Psoas muscle (tissue), 8 donors: ENCODE results near the gene ATE1. TPM values are rescaled to one million over a fixed set of nuclear protein-coding genes. Genes with fewer than 3 reads are reported as not detected.

Experiments
- ATAC-seq, 4 donors: fragments of 200-7000 bp; cut with Tn5 transposase; one replicate each; pipeline ENCODE4 v1.9.1; 2020; ENCODE audit warnings: moderate library complexity in 3 of 4, mild to moderate bottlenecking in 2 of 4
- DNase-seq, 2 donors: peaks; one replicate each; pipeline ENCODE4 v3.0.0-alpha.2; 2020
- H3K27ac ChIP-seq: fragments of 200-600 bp; one replicate; pipeline ENCODE4 v1.8.0; 2022
- H3K27me3 ChIP-seq, 3 donors: fragments of 200-600 bp in 1 of 3; one replicate each; pipeline versions ENCODE4 v1.6.1 to v1.8.0; 2013 to 2022; ENCODE audit warnings: low read length in 2 of 3, mild to moderate bottlenecking in 2 of 3, moderate library complexity in 1 of 3; ENCODE audit not compliant: insufficient read depth in 3 of 3
- H3K36me3 ChIP-seq, 2 donors: fragments of 200-600 bp in 1 of 2; one replicate each; pipeline versions ENCODE4 v1.6.1 to v1.8.0; 2013 to 2022; ENCODE audit warnings: low read depth in 1 of 2, mild to moderate bottlenecking in 1 of 2, moderate library complexity in 1 of 2; ENCODE audit not compliant: insufficient read depth in 1 of 2
- H3K4me1 ChIP-seq: fragments of 200-600 bp; one replicate; pipeline ENCODE4 v1.8.0; 2022
- H3K4me3 ChIP-seq: fragments of 200-600 bp; one replicate; pipeline ENCODE4 v1.8.0; 2022; ENCODE audit warnings: mild to moderate bottlenecking
- H3K9me3 ChIP-seq: fragments of 200-600 bp; one replicate; pipeline ENCODE4 v1.8.0; 2022
- CTCF ChIP-seq: fragments of 200-600 bp; IDR thresholded peaks from one replicate; pipeline ENCODE4 v1.8.0; 2022; ENCODE audit warnings: antibody characterized with exemption
- WGBS, 3 donors: extraction: QIAGEN DNeasy Blood & Tissue Kit; methylation state at CpG; one replicate each; pipeline versions ENCODE4 v1.1.6 to v1.1.7; 2013; 5-methylcytosine and 5-hydroxymethylcytosine counted together
- intact Hi-C, 2 donors: fragments of 100-400 bp; cut with DNase I; formaldehyde crosslinking; loops; one replicate each; pipeline versions ENCODE4 v1.11.0 to v1.14.2; 2022
- polyA plus RNA-seq, 3 donors: library from polyadenylated mRNA; stranded (reverse); fragments of 200-250 nt; gene quantifications; one replicate each; pipeline ENCODE4 v1.2.3, GENCODE V29; 2013
- total RNA-seq, 4 donors: library from RNA; stranded (reverse); fragmentation: NEBNext Ultra II Directional in 2 of 4; extraction: Animal tissue kit (Norgen Biotek cat#: 25700) in 2 of 4; gene quantifications; one replicate each; pipeline versions ENCODE4 v1.2.1 to v1.2.4, GENCODE V29; 2021 to 2023
- donor health status: healthy with polysubstance abuse.
- donor health status: DM: no; HTN: no; CAD: no; lungs with moderate emphysema.
- donor health status: Bipolar disorder and iron deficiency.
- donor health status: healthy.
- donor health status: DM: yes; HTN: yes; CAD: no.
- donor health status: DM: no; HTN: no; CAD: no.
- donor health status: DM: no; HTN: no; CAD: no.
- donor health status: DM: yes; HTN: yes; CAD: no.

ATE1 gene
- total and polyA plus RNA-seq, 7 donors, result 11.6 to 36.9 (median 28.4) TPM

GRCh38 chr10:121695731-121696464 lies 231.9 kb downstream of the ATE1 start:
- peaks cover 0 to 16% (median 3%) of the 10 kb centered on the region in 3 donors for H3K27me3 ChIP-seq
- 63 to 67% (median 65%) methylated on average over 7 of the region's 7 CpGs for WGBS, 3 donors

GRCh38 chr10:121694966-121695643 lies 232.7 kb downstream of the ATE1 start:
- H3K4me1 ChIP-seq, result no peaks in the 10 kb centered on the region
- DNase-seq, result no peak
- no peak overlapping the region for H3K27ac ChIP-seq
- H3K36me3 ChIP-seq, result no peaks in the 10 kb centered on the region
- peaks cover 0 to 16% (median 3%) of the 10 kb centered on the region in 3 donors for H3K27me3 ChIP-seq
- no peak overlapping the region for H3K4me3 ChIP-seq
- peaks cover under 1% of the 10 kb centered on the region for H3K9me3 ChIP-seq
- ATAC-seq, result no peak
- intact Hi-C loops, result no loop called here
- no peak for TF ChIP-seq CTCF
- WGBS, 3 donors, result 58 to 67% (median 59%) methylated on average over 8 of the region's 8 CpGs

More at GRCh38 chr10:121695731-121696464, 231.9 kb downstream of the ATE1 start:
- intact Hi-C loops, result no loop called here
- H3K27ac ChIP-seq, result no peak overlapping the region
- TF ChIP-seq CTCF, result no peak
- no peak overlapping the region for H3K4me3 ChIP-seq
- DNase-seq, result no peak
- ATAC-seq, result no peak
- H3K9me3 ChIP-seq, result peaks cover 7% of the 10 kb centered on the region
- no peaks in the 10 kb centered on the region for H3K4me1 ChIP-seq
- no peaks in the 10 kb centered on the region for H3K36me3 ChIP-seq

- ATAC-seq, result no peak
- no peak for DNase-seq
- no peaks in the 10 kb centered on the region for H3K9me3 ChIP-seq
- 65 to 70% (median 66%) methylated on average over 9 of the region's 9 CpGs for WGBS, 3 donors
- H3K27me3 ChIP-seq, result peaks cover 0 to 16% (median 3%) of the 10 kb centered on the region in 3 donors
- no peaks in the 10 kb centered on the region for H3K4me1 ChIP-seq
- H3K4me3 ChIP-seq, result no peak overlapping the region
- intact Hi-C loops, result no loop called here
- H3K36me3 ChIP-seq, result no peaks in the 10 kb centered on the region
- no peak overlapping the region for H3K27ac ChIP-seq
- no peak for TF ChIP-seq CTCF
These were observed 233.4 kb downstream of the ATE1 start for GRCh38 chr10:121694327-121694965.

GRCh38 chr10:121692626-121693025 lies 235.2 kb downstream of the ATE1 start:
- Histone ChIP-seq H3K36me3 (no peaks in the 10 kb centered on the region), H3K4me3 (no peak overlapping the region), H3K27ac (no peak overlapping the region), H3K27me3 (peaks cover 0 to 20% (median 2%) of the 10 kb centered on the region in 3 donors), H3K4me1 (no peaks in the 10 kb centered on the region), H3K9me3 (no peaks in the 10 kb centered on the region)
- DNase-seq, result no peak
- intact Hi-C loops, result no loop called here
- 75 to 77% (median 76%) methylated on average over 10 of the region's 10 CpGs for WGBS, 3 donors
- no peak for ATAC-seq
- TF ChIP-seq CTCF, result no peak
